GM12801 (cell line): ENCODE measurements around the gene HPS4.

Source experiments
- TF ChIP-seq, protein P1 (sequence below): IDR thresholded peaks from one replicate; pipeline ENCODE4 v1.5.1; 2011; ENCODE audit warnings: control low read depth; ENCODE audit not compliant: insufficient read length; ENCODE audit errors: extremely low read depth

The HPS4 gene

GRCh38 chr22:26508148-26508547, 24.6 kb upstream of the HPS4 start:
- TF ChIP-seq, protein P1, sequence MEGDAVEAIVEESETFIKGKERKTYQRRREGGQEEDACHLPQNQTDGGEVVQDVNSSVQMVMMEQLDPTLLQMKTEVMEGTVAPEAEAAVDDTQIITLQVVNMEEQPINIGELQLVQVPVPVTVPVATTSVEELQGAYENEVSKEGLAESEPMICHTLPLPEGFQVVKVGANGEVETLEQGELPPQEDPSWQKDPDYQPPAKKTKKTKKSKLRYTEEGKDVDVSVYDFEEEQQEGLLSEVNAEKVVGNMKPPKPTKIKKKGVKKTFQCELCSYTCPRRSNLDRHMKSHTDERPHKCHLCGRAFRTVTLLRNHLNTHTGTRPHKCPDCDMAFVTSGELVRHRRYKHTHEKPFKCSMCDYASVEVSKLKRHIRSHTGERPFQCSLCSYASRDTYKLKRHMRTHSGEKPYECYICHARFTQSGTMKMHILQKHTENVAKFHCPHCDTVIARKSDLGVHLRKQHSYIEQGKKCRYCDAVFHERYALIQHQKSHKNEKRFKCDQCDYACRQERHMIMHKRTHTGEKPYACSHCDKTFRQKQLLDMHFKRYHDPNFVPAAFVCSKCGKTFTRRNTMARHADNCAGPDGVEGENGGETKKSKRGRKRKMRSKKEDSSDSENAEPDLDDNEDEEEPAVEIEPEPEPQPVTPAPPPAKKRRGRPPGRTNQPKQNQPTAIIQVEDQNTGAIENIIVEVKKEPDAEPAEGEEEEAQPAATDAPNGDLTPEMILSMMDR = no peak

- TF ChIP-seq, protein P1 = no peak
These were observed 20.2 kb upstream of the HPS4 start for GRCh38 chr22:26503758-26504157.

- TF ChIP-seq, protein P1 = no peak
These were observed 19.3 kb upstream of the HPS4 start for GRCh38 chr22:26502688-26503561.

GRCh38 chr22:26501996-26502395, 18.4 kb upstream of the HPS4 start:
- TF ChIP-seq, protein P1 = no peak

- TF ChIP-seq, protein P1 = no peak
These were observed 15.7 kb upstream of the HPS4 start for GRCh38 chr22:26499188-26499703.

DNA sequence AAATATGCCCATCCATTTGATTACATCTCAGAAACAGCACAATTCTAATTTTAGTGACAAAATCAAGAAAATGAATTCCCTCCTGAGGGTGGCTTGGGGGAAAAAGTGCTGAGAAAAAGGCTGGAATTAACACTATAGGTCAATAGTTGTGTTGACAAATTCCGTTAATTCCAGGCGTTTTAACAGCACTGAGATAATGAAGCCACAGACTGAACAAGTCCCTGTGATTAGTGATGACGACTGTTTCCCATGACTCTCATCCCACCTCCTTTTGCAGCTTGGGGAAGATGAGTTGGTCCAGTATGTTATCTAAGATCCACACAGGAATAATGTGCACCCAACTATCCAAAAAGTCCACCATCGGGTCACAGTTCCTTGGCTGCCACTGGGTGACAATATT, 12.9 kb upstream of the HPS4 start:
- TF ChIP-seq, protein P1 = no peak

DNA sequence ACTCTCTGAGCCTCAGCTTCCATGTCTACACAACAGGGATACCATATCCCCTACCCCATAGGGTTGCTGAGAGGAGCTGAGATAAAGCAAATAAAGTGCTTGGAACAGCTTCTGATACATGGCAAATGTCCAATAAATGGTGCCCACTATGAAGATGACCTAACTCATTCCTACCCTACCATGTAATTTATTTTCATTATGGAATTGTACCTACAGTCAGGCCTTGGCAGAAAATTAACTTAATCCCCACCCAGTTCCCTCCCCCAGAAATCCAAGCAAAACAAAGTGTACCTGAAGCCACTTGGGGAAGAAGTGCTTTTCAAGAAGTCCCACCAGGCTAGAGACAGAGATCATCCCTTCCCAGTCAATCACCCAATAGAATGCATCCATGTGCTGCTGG, 10.9 kb upstream of the HPS4 start:
- TF ChIP-seq, protein P1 = no peak
